Immature natural killer cell (primary cell): ENCODE data around the gene LGALS9. TPM values are rescaled to one million over a fixed set of nuclear protein-coding genes. Genes with fewer than 3 reads are reported as not detected.

ENCODE experiments used
- DNase-seq, 3 donors: peaks; one replicate each; pipeline ENCODE4 v3.0.0; 2022; ENCODE audit warnings: mixed read lengths in 1 of 3
- H3K27ac Mint-ChIP-seq, 6 donors: one replicate each; pipeline ENCODE4 v1.8.0; 2020; ENCODE audit warnings: mixed read lengths in 6 of 6, mild to moderate bottlenecking in 5 of 6, inconsistent platforms in 4 of 6, moderate library complexity in 3 of 6
- H3K27me3 Mint-ChIP-seq, 3 donors: one replicate each; pipeline ENCODE4 v1.8.0; 2020 to 2021; ENCODE audit warnings: low read depth in 3 of 3, mild to moderate bottlenecking in 3 of 3, mixed read lengths in 3 of 3, moderate library complexity in 3 of 3, inconsistent platforms in 1 of 3
- H3K36me3 Mint-ChIP-seq, 3 donors: one replicate each; pipeline ENCODE4 v1.8.0; 2020; ENCODE audit warnings: mixed read lengths in 3 of 3, inconsistent platforms in 2 of 3, mild to moderate bottlenecking in 2 of 3
- H3K4me1 Mint-ChIP-seq, 2 donors: one replicate each; pipeline ENCODE4 v1.8.0; 2020; ENCODE audit warnings: inconsistent platforms in 2 of 2, mild to moderate bottlenecking in 2 of 2, mixed read lengths in 2 of 2, moderate library complexity in 1 of 2
- H3K4me3 Mint-ChIP-seq, 5 donors: one replicate each; pipeline ENCODE4 v1.8.0; 2020; ENCODE audit warnings: mild to moderate bottlenecking in 5 of 5, mixed read lengths in 5 of 5, inconsistent platforms in 3 of 5, moderate library complexity in 3 of 5
- H3K9me3 Mint-ChIP-seq, 6 donors: one replicate each; pipeline ENCODE4 v1.8.0; 2020; ENCODE audit warnings: mild to moderate bottlenecking in 6 of 6, mixed read lengths in 6 of 6, inconsistent platforms in 4 of 6, moderate library complexity in 3 of 6
- polyA plus RNA-seq, 3 donors: library from polyadenylated mRNA; unstranded; fragments of 300-500 nt; fragmentation: Illumina TruSeq; gene quantifications; one replicate each; pipeline ENCODE4 v1.2.3, GENCODE V29; 2021

The LGALS9 gene
- polyA plus RNA-seq, 3 donors from 2014 or later, result 32.8 to 46.5 (median 36.2) TPM

- Mint-ChIP-seq H3K27me3 (peaks cover 0 to 2% (median 0%) of the 10 kb centered on the region in 3 donors), H3K9me3 (peaks cover 0 to 1% (median 0%) of the 10 kb centered on the region in 6 donors), H3K4me1 (peaks cover 0 to 2% of the 10 kb centered on the region in 2 donors), H3K27ac (peak overlapping the region in 1 of 6 donors; percentile 27), H3K36me3 (peaks cover 0 to 18% (median 6%) of the 10 kb centered on the region in 3 donors), H3K4me3 (no peak overlapping the region)
- no peak for DNase-seq
These were observed 33.8 kb upstream of the LGALS9 start for GRCh38 chr17:27597188-27597580.

- no peak for DNase-seq
- Mint-ChIP-seq H3K27ac (peak overlapping the region in 1 of 6 donors; percentile 27), H3K9me3 (no peaks in the 10 kb centered on the region)
These were observed 33.1 kb upstream of the LGALS9 start for GRCh38 chr17:27597783-27598320.

GRCh38 chr17:27598337-27599050, 32.5 kb upstream of the LGALS9 start:
- Mint-ChIP-seq H3K27ac (peak overlapping the region in 3 of 6 donors; percentile 4 to 50 (median 41)), H3K4me1 (peaks cover 0 to 5% of the 10 kb centered on the region in 2 donors)
- DNase-seq, result no peak

More at GRCh38 chr17:27597783-27598320, 33.1 kb upstream of the LGALS9 start:
- H3K27me3 Mint-ChIP-seq, result peaks cover 0 to 2% (median 0%) of the 10 kb centered on the region in 3 donors
- peaks cover 0 to 14% (median 3%) of the 10 kb centered on the region in 3 donors for H3K36me3 Mint-ChIP-seq
- peaks cover 0 to 2% of the 10 kb centered on the region in 2 donors for H3K4me1 Mint-ChIP-seq
- H3K4me3 Mint-ChIP-seq, result no peak overlapping the region

GRCh38 chr17:27600471-27600870, 30.5 kb upstream of the LGALS9 start:
- H3K36me3 Mint-ChIP-seq, result peaks cover 0 to 11% (median 3%) of the 10 kb centered on the region in 3 donors
- H3K27ac Mint-ChIP-seq, result no peak overlapping the region
- no peaks in the 10 kb centered on the region for H3K9me3 Mint-ChIP-seq
- H3K4me1 Mint-ChIP-seq, result peaks cover 0 to 5% of the 10 kb centered on the region in 2 donors
- H3K4me3 Mint-ChIP-seq, result no peak overlapping the region
- no peak for DNase-seq
- no peaks in the 10 kb centered on the region for H3K27me3 Mint-ChIP-seq

More at GRCh38 chr17:27598337-27599050, 32.5 kb upstream of the LGALS9 start:
- Mint-ChIP-seq H3K9me3 (no peaks in the 10 kb centered on the region), H3K36me3 (peaks cover 0 to 14% (median 3%) of the 10 kb centered on the region in 3 donors), H3K4me3 (no peak overlapping the region), H3K27me3 (peaks cover 0 to 2% (median 0%) of the 10 kb centered on the region in 3 donors)

- Mint-ChIP-seq H3K27me3 (no peaks in the 10 kb centered on the region), H3K4me3 (no peak overlapping the region), H3K4me1 (peaks cover 0 to 5% of the 10 kb centered on the region in 2 donors), H3K27ac (peak overlapping the region in 2 of 6 donors; percentile 64 to 65), H3K36me3 (peaks cover 0 to 16% (median 3%) of the 10 kb centered on the region in 3 donors), H3K9me3 (no peaks in the 10 kb centered on the region)
- DNase-seq, result peak; percentile 72 to 76 (median 73)
These were observed 29.7 kb upstream of the LGALS9 start for GRCh38 chr17:27601069-27601974.

- no peaks in the 10 kb centered on the region for H3K27me3 Mint-ChIP-seq
- no peak overlapping the region for H3K4me3 Mint-ChIP-seq
- peaks cover 0 to 14% (median 3%) of the 10 kb centered on the region in 3 donors for H3K36me3 Mint-ChIP-seq
- DNase-seq, result no peak
- H3K4me1 Mint-ChIP-seq, result peaks cover 0 to 5% of the 10 kb centered on the region in 2 donors
- peak overlapping the region in 1 of 6 donors; percentile 26 for H3K27ac Mint-ChIP-seq
- no peaks in the 10 kb centered on the region for H3K9me3 Mint-ChIP-seq
These were observed 29.0 kb upstream of the LGALS9 start for GRCh38 chr17:27601975-27602302.

- peak overlapping the region in 2 of 6 donors; percentile 2 to 19 for H3K27ac Mint-ChIP-seq
- no peaks in the 10 kb centered on the region for H3K9me3 Mint-ChIP-seq
- no peaks in the 10 kb centered on the region for H3K27me3 Mint-ChIP-seq
- H3K4me3 Mint-ChIP-seq, result no peak overlapping the region
- H3K36me3 Mint-ChIP-seq, result peaks cover 0 to 14% (median 3%) of the 10 kb centered on the region in 3 donors
- DNase-seq, result peak; percentile 65 to 70 (median 69)
- peaks cover 0 to 5% of the 10 kb centered on the region in 2 donors for H3K4me1 Mint-ChIP-seq
These were observed 28.1 kb upstream of the LGALS9 start for GRCh38 chr17:27602721-27603420.

- Mint-ChIP-seq H3K36me3 (peaks cover 0 to 18% (median 8%) of the 10 kb centered on the region in 3 donors), H3K9me3 (no peaks in the 10 kb centered on the region), H3K27me3 (peaks cover 0 to 2% (median 0%) of the 10 kb centered on the region in 3 donors), H3K27ac (peak overlapping the region in 1 of 6 donors; percentile 19), H3K4me3 (no peak overlapping the region), H3K4me1 (peaks cover 0 to 5% of the 10 kb centered on the region in 2 donors)
- no peak for DNase-seq
These were observed 27.6 kb upstream of the LGALS9 start for GRCh38 chr17:27603421-27603770.

- Mint-ChIP-seq H3K4me3 (no peak overlapping the region), H3K27me3 (peaks cover 0 to 2% (median 0%) of the 10 kb centered on the region in 3 donors), H3K4me1 (peaks cover 0 to 5% of the 10 kb centered on the region in 2 donors), H3K27ac (no peak overlapping the region), H3K9me3 (no peaks in the 10 kb centered on the region), H3K36me3 (peaks cover 0 to 22% (median 5%) of the 10 kb centered on the region in 3 donors)
- DNase-seq, result no peak
These were observed 26.9 kb upstream of the LGALS9 start for GRCh38 chr17:27603880-27604794.

- H3K9me3 Mint-ChIP-seq, result no peaks in the 10 kb centered on the region
- H3K4me1 Mint-ChIP-seq, result peaks cover 0 to 3% of the 10 kb centered on the region in 2 donors
- no peak overlapping the region for H3K4me3 Mint-ChIP-seq
- peaks cover 0 to 33% (median 5%) of the 10 kb centered on the region in 3 donors for H3K36me3 Mint-ChIP-seq
- H3K27ac Mint-ChIP-seq, result no peak overlapping the region
- DNase-seq, result no peak
- H3K27me3 Mint-ChIP-seq, result peaks cover 0 to 2% (median 0%) of the 10 kb centered on the region in 3 donors
These were observed 25.6 kb upstream of the LGALS9 start for GRCh38 chr17:27605409-27605808.

- DNase-seq, result no peak
- no peaks in the 10 kb centered on the region for H3K9me3 Mint-ChIP-seq
- H3K27me3 Mint-ChIP-seq, result peaks cover 0 to 2% (median 0%) of the 10 kb centered on the region in 3 donors
- H3K27ac Mint-ChIP-seq, result peak overlapping the region in 1 of 6 donors; percentile 31
- H3K4me1 Mint-ChIP-seq, result peaks cover 0 to 3% of the 10 kb centered on the region in 2 donors
- H3K4me3 Mint-ChIP-seq, result no peak overlapping the region
- peaks cover 0 to 48% (median 5%) of the 10 kb centered on the region in 3 donors for H3K36me3 Mint-ChIP-seq
These were observed 23.4 kb upstream of the LGALS9 start for GRCh38 chr17:27607521-27608091.
